GM19238 (cell line): ENCODE results near the gene ANK3.

Experiments used
- DNase-seq: peaks from one replicate; pipeline ENCODE4 v3.0.0; 2011; ENCODE audit warnings: low spot score; ENCODE audit not compliant: insufficient read length

Gene ANK3

DNA sequence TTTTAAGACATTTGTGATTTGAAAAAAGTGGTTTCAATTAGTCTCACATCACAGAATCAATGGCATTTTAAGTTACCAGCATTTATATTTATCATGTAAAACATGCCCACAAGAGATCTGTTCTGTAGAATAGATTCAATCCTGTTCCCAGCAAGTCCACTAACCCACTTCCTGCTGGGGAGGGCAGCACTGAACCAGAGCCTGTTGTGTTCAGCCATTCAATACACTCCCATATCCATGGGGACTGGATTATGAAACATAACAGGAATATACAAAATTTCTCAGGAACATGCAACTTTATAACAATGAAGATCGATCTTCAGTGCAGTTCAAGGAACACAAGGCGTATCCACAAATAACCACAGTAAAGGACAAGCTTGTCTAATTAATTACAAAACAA lies 24.4 kb upstream of the ANK3 start:
- no peak for DNase-seq

DNA sequence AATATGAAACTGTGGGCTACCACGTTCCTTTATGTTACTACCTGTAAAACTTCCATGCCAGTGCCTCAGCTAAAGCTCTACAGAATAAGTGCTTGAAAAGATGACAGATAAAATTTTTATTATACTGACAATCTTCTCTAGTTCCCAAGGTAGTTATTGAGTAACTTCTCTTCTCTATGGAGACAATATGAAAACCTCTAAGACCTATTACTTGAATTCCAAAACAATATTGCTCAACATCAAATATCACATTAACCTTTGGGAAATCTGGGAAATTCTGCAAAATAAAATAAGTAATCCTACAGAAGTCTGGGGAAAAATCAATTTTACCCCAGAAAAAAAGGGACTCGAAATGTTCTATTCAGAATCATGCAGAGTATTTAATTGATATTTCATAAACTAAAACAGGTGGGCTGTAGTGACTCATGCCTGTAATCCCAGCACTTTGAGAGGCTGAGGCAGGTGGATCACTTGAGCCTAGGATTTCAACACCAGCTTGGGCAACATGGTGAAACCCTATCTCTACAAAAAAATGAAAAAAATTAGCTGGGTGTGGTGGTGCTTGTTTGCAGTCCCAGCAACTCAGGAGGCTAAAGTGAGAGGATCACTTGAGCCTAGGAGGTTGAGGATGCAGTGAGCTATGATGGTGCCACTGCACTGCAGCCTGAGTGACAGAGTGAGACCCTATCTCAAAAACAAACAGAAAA lies 23.8 kb upstream of the ANK3 start:
- no peak for DNase-seq

DNA sequence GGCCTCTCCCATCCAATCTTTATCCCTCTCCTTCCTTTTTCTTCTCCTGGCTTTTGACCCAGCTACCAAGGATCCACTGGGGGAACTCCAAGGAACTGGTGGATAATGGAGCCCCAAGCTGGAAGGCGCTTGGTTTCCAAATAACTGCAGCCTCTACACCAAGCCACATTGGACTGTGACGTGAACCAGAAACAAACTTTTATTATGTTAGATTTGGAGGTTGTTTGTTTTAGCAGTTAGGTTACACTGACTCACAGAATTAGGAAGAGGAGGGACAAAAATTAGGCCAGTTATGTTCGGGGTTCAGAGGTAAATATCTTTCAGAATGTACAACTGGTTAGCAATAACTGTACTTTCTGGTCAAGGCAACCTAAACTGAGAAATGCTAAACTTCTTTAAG lies 21.3 kb upstream of the ANK3 start:
- DNase-seq: no peak

DNA sequence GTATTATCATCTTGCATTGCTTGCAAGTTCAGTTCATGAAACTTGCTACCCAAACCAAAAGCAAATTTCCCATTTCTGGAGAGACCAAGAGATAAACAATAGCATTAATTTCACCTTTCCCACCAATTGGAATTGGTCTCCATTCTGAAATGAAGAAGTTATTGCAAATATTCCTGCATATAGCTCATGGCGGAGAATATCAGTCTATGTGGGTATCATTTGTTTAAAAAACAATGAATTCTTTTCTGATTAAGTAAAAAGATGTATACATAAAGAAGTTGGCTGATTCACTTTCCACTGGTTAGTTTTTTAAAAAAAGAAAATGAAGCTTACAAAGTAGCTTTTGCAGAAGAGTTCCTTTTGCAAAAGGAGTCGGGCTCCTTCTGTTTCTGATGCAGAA lies 19.5 kb upstream of the ANK3 start:
- DNase-seq: no peak

DNA sequence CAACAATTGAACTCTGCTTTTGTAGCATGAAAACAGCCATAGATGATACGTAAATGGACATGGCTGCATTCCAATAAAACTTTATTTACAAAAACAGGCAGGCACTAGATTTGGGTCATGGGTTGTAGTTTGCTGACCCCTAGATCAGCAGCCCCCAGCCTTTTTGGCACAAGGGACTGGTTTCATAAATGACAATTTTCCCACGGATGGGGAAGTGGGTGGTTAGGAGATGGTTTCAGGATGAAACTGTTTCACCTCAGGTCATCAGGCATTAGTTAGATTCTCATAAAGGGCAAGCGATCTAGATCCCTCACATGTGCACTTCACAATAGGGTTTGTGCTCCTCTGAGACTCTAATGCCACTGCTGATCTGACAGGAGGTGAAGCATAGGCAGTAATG lies 16.5 kb upstream of the ANK3 start:
- no peak for DNase-seq

- DNase-seq: no peak
Measured at GRCh38 chr10:60405172-60405571, 15.5 kb upstream of the ANK3 start.

- DNase-seq: no peak
Measured at GRCh38 chr10:60403168-60403873, 13.6 kb upstream of the ANK3 start.

- DNase-seq: no peak
Measured at GRCh38 chr10:60400366-60400765, 10.7 kb upstream of the ANK3 start.

DNA sequence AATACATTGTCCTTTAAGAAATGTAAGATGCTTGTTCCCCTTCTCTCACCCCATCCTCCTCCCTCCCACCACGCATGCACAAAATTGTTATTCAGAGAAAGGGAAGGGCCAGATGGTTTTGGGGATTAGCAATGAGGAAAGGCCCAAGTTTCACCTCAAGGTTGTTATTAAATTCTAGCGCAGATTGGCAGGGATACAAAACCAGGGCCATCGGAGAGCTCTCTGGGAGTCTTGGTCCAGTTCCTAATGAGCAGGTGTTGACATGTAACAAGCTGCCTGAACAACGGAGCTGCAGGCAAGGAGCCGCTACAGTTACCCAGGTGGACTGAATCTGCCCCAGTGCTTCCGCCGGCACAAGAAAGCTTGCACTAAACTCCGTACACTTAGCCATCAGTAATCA lies 9.7 kb upstream of the ANK3 start:
- DNase-seq: no peak

DNA sequence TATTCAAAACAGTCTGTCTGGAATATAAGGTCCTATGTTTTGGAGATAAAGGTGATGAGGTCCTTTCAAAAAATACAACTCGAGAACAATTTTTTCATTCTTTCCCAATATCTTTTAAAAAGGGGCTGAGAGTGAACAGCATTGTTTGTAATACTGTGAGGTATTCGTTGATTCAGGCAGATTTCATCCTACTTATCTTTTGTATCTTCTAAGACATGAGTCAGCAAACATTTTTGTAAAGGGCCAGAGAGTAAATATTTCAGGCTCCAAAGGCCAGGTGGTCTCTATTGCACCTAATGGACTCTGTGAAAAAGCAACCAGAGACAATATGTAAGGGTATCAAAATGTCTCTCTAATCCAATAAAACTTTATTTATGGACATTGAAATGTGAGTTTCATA lies 8.1 kb upstream of the ANK3 start:
- no peak for DNase-seq

DNA sequence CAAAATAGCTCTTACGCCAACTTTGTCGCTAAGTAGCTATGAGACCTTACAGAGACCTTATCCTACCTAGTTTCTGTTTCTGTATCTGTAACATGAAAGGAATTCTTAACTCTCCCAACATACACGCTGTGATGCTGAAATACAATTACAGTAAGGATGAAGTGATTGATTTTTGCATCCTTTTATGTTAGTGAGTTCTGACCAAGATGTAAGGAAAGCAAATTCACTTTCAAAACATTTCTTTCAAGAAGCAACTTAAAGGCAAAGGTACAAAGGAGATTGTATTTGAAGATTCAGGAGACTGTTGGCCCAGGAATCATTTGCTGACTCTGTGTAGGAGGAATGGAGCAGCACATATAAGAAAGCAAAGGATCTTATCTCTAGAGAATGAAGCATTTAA lies 7.1 kb upstream of the ANK3 start:
- DNase-seq: no peak

- DNase-seq: no peak
Measured at GRCh38 chr10:60395711-60396110, 6.0 kb upstream of the ANK3 start.

GRCh38 chr10:60394446-60394845 lies 4.8 kb upstream of the ANK3 start:
- no peak for DNase-seq

DNA sequence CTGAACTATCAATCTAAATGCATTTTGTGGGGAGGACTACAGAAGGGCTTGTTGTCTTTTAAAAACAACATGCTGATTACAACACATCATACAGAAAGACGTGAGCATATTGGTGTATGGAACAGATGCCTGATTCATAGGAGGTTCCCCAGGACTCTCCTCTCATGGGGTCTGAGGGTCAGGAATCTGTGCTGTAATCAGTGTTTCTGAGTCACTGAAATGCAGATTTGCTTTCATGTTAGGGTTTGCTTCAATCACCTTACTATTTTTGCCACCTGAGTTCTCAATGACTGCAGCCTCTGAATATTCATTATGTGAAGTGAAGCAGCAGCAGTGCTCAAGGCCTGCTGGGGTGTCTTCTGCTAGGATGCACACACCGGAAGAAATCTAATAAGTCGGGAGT lies 550 bp upstream of the ANK3 start:
- no peak for DNase-seq

DNA sequence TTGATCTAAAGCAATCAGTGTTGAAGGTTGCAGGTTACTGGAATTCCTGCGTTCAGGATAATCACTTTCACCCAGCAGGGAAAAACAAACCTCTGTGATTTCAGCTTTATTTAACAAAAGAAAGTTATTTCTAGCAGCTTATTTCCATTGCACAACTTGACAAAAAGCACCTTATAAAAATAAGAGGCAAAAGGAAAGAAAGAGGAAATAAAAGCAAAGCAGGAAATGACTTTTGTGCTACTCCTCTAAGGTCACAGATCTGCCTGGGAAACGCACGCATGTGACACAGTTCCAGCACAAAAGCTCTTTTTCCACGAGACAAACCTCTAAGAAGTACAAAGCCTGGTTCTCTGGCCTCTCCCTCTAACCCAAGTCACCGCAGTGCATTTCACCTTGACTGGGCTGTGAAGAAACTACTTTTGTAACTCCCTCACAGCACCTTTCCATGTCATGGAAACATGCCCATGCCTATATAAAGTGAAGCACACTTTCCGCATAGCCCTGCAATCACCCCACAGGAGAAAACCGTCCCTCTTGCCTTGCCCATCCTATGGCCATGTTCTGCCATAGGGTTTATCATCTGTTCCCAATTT lies 870 bp downstream of the ANK3 start:
- no peak for DNase-seq

DNA sequence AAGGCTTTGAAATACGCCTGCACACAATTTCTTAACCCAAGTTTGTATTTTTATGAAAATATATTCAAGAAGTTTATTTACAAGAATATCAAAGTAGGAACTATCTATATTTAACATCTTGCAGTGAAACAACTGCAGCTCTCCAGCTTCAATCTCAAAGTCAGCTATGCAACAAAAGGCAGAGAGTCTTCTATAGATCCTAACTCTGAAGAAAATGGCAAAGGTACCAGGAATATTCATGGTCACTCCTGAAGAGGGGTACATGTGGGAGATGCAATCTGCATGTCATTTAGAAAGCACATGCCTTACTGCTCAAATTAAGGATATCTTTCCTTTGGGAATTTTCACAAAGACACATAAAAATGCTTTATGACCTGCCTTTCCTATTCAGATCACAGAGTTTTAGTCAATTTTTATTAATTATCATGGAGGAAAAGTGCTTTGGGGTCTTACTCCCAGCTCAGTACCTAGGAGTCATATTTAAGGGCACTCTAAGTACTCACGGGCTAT lies 1.5 kb downstream of the ANK3 start:
- no peak for DNase-seq

GRCh38 chr10:60387531-60387930 lies 2.1 kb downstream of the ANK3 start:
- DNase-seq: no peak

GRCh38 chr10:60385399-60385738 lies 4.3 kb downstream of the ANK3 start:
- DNase-seq: no peak

GRCh38 chr10:60384708-60385398 lies 4.8 kb downstream of the ANK3 start:
- no peak for DNase-seq

GRCh38 chr10:60384011-60384410 lies 5.7 kb downstream of the ANK3 start:
- DNase-seq: no peak

DNA sequence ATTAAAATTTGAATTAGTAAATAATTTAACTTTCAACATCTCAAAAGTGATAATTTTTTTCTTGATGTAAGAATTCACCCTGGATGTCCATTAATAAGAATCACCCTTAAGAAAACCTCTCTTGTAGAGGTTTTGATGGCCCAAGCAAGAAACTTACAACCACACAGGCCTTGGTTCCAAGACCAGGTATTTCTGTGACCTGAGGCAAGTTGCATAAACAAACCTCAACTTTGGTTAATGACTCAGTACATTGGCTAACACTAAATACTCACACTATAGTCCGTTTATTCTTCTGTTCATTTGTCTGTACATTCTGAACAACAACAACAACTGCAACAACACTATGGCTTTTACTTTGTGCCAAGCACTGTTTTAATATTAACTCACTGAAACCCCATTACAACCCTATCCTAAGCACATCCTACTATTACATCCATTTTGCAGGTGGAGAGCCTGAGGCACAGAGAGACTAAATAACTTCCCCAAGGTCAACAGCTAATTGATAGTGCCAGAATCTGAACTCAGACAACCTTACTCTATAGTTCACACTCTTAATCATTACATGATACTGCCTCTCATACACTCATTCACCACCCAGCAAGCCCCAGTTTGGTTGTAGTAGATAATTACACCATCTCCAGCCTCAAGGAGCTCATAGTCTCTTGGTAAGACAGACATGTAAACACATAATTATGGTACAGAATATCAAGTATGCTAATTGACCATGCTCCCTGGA lies 6.6 kb downstream of the ANK3 start:
- no peak for DNase-seq

DNA sequence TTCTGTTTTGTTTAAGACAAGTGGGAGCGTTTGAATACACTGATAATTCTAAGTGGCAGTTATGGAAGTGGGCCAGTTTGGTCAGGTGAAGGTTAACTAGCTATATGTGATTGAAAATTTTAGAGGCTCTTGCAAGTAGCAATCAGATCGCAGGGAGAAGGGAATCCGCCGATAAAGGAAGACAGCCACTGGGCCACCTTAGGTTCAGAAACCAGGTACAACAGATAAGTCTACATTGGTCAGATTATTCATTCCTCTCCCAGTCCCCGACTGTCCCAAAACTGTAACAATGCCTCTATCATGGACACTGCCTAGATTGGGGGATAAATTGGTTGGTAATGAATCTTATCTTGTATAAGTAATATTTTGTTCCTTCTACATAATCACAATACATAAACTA lies 8.9 kb downstream of the ANK3 start:
- no peak for DNase-seq
